Lower leg skin (tissue), 3 donors: ENCODE data around the gene FBXO38.

ENCODE experiments used
- CTCF ChIP-seq, 3 donors: fragments of 450-650 bp; IDR thresholded peaks; one replicate each; pipeline ENCODE4 v1.5.1; 2016; ENCODE audit warnings: antibody characterized with exemption in 3 of 3, mild to moderate bottlenecking in 3 of 3, moderate library complexity in 2 of 3
- POLR2A ChIP-seq, 2 donors: fragments of 450-650 bp; IDR thresholded peaks; one replicate each; pipeline ENCODE4 v1.6.1; 2016 to 2017; ENCODE audit warnings: antibody characterized with exemption in 2 of 2, mild to moderate bottlenecking in 1 of 2, moderate library complexity in 1 of 2

GRCh38 chr5:148384380-148384737 is 601 bp downstream of the FBXO38 start:
- TF ChIP-seq CTCF (IDR thresholded peaks at IDR 0.05) (no peak), POLR2A (IDR thresholded peaks at IDR 0.05) (no peak)
